ENCODE measurements around the gene CDSN.

The CDSN gene

GRCh38 chr6:31122791-31123706 lies 2.8 kb upstream of the CDSN start:
- peak in 33 of 42 donors; percentile 18 to 75 (median 42) for DNase-seq
- intact Hi-C loops (cut with DNase I), result no loop called here

DNA sequence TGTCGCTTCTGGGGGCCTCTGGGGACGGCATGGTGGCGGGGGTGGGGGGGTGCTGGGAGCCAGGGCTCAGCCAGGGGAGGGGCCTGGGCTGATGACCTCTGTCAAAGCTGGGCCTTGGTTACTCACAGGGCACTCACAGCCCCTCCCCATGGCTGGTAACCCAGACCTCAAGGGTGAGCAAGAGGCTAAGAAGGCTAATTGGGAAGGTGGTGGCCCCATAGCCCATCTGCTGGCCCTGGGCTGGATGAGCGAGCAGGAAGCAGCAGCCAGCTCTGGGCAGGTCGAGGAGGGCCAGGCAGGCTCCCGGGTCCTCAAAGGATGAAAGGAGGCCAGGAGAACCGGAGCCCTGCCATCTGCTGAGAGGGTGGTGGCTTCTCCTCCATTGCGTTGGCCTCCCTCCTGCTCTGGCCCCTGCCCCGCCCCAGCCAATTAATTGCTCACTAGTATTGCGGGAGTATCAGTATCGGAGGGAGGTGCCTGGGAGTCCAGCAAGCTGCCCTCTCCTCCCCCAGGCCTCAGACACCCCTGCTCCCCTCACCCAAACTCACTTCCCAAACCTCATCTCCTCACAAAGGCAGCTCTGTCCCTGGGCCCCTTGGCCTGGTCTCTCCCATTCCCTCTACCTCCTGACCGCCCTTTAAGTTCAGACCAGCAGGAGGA lies 1.0 kb upstream of the CDSN start:
- no peak for DNase-seq
- intact Hi-C loops (cut with DNase I), result no loop called here

GRCh38 chr6:31118178-31118577 lies 2.1 kb downstream of the CDSN start:
- no peak for DNase-seq

DNA sequence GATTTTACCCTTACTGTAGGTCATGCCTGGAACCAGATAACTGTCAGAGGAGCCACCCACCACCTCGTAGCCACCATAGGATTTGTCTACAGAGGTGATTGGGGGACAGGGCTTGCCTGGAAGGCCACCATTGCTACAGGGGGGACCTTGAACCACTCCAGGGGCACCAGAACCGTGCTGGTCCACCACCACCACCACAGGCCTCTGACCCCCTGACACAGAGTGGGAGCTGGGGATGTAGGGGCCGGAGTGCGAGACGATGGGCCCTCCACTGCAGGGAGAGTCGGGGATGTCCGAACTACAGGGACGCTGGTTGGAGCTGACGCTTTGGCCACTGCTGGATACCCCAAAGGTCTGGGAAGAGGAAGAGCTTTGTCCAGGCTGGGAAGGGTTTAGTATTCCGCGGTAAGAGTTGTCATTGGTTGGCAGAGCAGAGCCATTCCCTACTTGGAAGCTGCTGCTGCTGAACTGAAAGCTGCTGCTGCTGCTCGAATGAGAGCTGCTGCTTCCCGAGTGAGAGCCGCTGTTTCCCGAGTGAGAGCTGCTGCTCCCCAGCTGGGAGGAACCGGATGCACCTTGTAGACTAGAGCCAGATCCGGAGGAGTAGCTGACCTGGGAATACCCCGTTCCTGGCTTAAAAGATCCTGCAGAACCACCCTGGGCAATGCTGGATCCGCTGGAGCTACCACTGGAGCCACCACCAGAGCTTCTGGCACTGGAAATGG lies 3.4 kb downstream of the CDSN start:
- no peak for DNase-seq
- intact Hi-C loops (cut with DNase I), result no loop called here

More at GRCh38 chr6:31118178-31118577, 2.1 kb downstream of the CDSN start:
- intact Hi-C loops (cut with DNase I), result no loop called here

GRCh38 chr6:31115941-31116560 lies 4.2 kb downstream of the CDSN start:
- intact Hi-C loops (cut with DNase I), result no loop called here

GRCh38 chr6:31114970-31115849 lies 5.0 kb downstream of the CDSN start:
- intact Hi-C loops (cut with DNase I), result no loop called here
- DNase-seq, result peak in 4 of 42 donors; percentile 20 to 36 (median 30)

More at GRCh38 chr6:31115941-31116560, 4.2 kb downstream of the CDSN start:
- DNase-seq, result no peak

GRCh38 chr6:31114541-31114878 lies 5.7 kb downstream of the CDSN start, which contains the start of gene PSORS1C1:
Gene PSORS1C1 (plus strand): TSS chr6:31114800. CDS start chr6:31129633, 14,833 bp downstream.
- intact Hi-C loops (cut with DNase I), result no loop called here

GRCh38 chr6:31113861-31114540 lies 6.2 kb downstream of the CDSN start:
- no peak for DNase-seq
- intact Hi-C loops (cut with DNase I), result no loop called here

More at GRCh38 chr6:31114541-31114878, 5.7 kb downstream of the CDSN start, which contains the start of gene PSORS1C1:
- DNase-seq, result peak in 27 of 42 donors; percentile 7 to 73 (median 48)

GRCh38 chr6:31112478-31112877 lies 7.8 kb downstream of the CDSN start, which contains the start of gene C6orf15:
Gene C6orf15 (minus strand): TSS chr6:31112575. CDS start chr6:31112555, 20 bp downstream.
- DNase-seq, result no peak
- intact Hi-C loops (cut with DNase I), result no loop called here

DNA sequence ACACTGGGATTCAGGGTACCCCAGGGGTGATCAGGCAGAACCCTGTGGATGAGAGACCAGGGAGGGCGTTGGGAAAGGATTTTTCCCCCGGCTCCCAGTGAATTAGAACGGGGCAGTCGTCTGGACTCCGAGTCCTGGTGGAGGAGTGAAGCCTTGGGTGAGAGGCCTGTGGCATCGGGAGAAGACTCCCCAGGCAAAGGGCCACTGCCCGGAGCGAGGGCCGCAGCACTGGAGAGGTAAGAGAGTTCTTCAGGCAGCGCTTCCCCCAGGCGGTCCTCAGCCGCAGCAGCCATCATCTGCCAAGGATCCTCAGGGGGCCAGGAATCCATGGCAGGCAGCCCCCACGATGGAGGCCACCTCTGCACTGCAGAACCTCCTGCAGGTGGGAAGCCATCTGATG lies 8.5 kb downstream of the CDSN start:
- intact Hi-C loops (cut with DNase I), result no loop called here
- DNase-seq, result peak in 1 of 42 donors; percentile 7

DNA sequence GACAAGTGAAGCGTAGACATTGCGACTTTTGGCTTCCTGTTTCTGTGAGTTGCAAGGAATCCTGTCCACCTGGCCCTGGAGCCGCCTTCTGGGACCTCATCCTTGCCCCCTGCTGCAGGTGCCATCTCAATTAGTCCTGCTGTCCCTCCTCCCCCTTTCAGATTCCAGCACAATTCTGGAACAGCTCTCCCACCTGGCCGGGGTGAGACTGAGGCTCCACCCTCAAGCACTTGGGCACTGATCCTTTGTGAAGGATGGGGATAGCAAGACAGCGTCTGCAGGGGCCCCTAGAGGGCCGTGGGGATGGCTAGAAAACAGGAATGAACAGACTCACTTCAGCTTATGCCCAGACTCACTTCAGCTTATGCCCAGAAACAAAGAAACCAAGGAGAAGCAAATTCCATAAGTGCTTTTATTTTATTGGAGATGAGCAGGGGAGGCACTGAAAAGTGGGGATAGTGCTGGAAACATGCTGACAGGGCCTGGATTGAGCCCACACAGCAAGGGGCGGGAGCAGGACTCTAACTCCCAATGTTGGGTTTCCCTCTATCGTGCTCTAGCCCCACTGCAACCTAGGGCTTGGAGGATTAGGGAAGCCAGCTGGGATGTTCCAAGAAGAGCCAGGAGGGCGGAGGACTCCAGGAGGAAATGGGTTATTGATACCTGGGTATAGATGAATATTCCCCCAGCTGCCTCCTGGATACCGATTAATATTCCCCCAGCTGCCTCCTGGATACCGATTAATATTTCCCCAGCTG lies 9.2 kb downstream of the CDSN start:
- intact Hi-C loops (cut with DNase I), result no loop called here
- no peak for DNase-seq

GRCh38 chr6:31107052-31107451 lies 13.2 kb downstream of the CDSN start:
- no peak for DNase-seq
- intact Hi-C loops (cut with DNase I), result no loop called here

DNA sequence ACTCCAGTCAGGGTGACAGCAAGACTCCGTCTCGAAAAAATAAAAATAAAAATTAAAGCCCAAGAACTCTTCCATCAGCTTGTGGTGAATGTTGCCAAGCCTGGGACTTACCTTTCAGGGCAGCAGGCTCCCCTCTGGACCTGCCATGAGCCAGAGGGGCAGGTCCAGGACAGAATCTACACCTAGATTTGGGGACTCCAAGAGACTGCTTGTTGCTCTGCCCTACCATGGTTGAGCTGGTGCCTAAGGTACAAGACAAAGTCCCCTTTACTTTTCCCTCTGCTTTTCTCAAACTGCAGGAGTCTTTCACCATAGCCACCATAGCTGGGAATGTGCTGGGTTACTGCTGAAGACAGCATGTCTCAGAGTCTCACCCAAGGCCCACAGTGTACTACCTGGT lies 17.1 kb downstream of the CDSN start:
- no peak for DNase-seq
- intact Hi-C loops (cut with DNase I), result no loop called here

DNA sequence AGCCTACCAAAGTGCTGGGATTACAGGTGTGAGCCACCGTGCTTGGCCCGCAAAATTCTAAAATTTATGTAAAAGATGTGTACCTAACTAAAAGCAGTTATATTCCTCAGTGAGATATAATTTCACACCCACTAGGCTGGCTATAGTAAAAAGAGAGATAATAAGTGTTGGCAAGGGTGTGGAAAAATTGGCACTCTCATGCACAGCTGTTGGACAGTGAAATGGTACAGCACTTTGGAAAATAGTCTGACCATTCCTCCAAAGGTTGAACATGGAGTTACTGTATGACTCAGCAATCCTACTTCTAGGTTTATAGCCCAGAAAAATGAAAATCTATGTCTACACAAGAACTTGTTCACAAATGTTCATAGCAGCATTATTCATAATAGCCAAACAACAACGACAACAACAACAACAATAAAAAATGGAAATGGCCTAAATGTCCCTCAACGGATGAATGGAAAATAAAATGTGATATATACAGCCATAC lies 21.8 kb downstream of the CDSN start:
- intact Hi-C loops (cut with DNase I), result no loop called here
- DNase-seq, result no peak

DNA sequence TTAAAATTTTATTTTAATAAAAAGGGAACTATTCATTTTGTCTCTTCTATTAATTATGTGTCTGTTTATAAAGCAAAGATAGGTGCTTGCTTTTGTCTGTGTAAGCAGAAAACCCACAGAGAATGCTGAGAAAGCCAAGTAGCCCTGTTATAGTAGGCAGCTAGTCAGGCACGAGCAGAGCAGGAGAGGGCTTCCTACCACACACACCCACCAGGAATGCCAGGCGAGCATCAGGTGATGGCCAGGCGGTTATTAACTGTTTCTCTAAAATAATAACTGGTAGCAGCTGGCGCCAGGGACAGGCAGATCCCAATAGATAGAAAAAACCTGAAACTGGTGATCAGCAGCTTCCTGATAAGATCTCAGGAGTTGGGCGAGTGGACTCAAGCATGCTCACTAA lies 23.6 kb downstream of the CDSN start:
- no peak for DNase-seq

DNA sequence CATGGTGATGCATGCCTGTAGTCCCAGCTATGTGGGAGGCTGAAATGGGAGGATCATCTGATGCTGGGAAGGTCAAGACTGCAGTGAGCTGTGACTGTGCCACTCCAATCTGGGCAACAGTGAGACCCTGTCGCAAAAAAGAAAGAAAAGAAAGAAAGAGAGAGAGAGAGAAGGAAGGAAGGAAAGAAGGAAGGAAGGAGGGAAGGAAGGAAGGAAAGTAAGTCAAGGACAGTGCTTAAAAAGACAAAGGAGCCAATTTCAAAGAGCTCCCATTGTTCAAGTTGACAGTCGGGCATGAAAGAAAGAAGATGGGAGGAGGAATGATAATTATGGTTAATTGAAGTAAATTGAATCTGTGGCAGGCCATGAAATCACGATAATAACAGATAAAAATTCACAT lies 24.0 kb downstream of the CDSN start:
- DNase-seq, result no peak
- intact Hi-C loops (cut with DNase I), result no loop called here

More for the DNA sequence above, 23.6 kb downstream of the CDSN start:
- intact Hi-C loops (cut with DNase I), result no loop called here
